BLaER1 treated with 17β-estradiol and CSF1 and Interleukin-3, amounts not matched to agents 10 nM and 100 nM (cell line): ENCODE measurements around the gene ST8SIA2.
A peak's percentile ranks its signal among the peaks of the same experiment; 100 is the strongest.

ENCODE experiments used
- H3K27ac ChIP-seq, 11 experiments: shearing (Covaris generic); formaldehyde crosslinking; 2 replicates each; pipeline ENCODE4 v1.8.1; 2022
- H3K27me3 ChIP-seq, 11 experiments: shearing (Covaris generic); formaldehyde crosslinking; 2 replicates each; pipeline ENCODE4 v1.8.1; 2022
- H3K36me3 ChIP-seq, 11 experiments: shearing (Covaris generic); formaldehyde crosslinking; 2 replicates each; pipeline ENCODE4 v1.8.1; 2022
- H3K4me1 ChIP-seq, 10 experiments: shearing (Covaris generic); formaldehyde crosslinking; 2 replicates each; pipeline ENCODE4 v1.8.1; 2022
- H3K4me2 ChIP-seq, 11 experiments: shearing (Covaris generic); formaldehyde crosslinking; 2 replicates each; pipeline ENCODE4 v1.8.1; 2022
- H3K4me3 ChIP-seq, 10 experiments: shearing (Covaris generic); formaldehyde crosslinking; 2 replicates each; pipeline ENCODE4 v1.8.1; 2022
- H3K9ac ChIP-seq, 11 experiments: shearing (Covaris generic); formaldehyde crosslinking; 2 replicates each; pipeline ENCODE4 v1.8.1; 2022
- H3K9me3 ChIP-seq, 11 experiments: shearing (Covaris generic); formaldehyde crosslinking; replicated peaks in 1 of 11; 2 replicates each; pipeline ENCODE4 v1.8.1; 2022
- H4K20me1 ChIP-seq, 11 experiments: shearing (Covaris generic); formaldehyde crosslinking; 2 replicates each; pipeline ENCODE4 v1.8.1; 2022
- Cebpa-rat ChIP-seq, 11 experiments: shearing (Covaris generic); IDR thresholded peaks; 2 replicates each; pipeline ENCODE4 v1.8.1; 2022

ST8SIA2 gene

DNA sequence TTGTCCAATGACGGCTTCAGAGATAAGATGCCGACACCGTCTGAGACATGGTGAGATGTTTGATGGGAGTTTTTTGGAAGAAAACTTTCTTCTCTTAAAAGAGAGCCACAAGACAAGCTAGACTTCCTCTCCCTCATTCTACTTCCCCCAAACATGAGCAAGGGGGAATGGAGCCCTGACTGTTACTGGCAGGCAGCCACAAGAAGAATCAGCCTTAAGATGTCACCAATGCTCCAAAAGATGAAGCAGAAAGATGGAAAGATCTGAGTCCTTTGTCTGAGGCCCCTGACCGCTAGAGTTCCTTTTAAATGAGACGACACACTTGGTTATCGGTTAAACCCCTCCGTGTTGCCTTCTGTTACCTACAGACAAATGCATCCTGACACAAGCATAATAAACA is 108.7 kb downstream of the ST8SIA2 start:
- peak overlapping the region in 2 of 11 experiments; percentile 34 to 63; a peak in 2 of 22 replicates for H3K4me2 ChIP-seq
- H3K9me3 ChIP-seq: peaks cover 5 to 15% (median 10%) of the 10 kb centered on the region in 11 experiments; a peak in 19 of 22 replicates
- H4K20me1 ChIP-seq: no peaks in the 10 kb centered on the region
- H3K27me3 ChIP-seq: no peaks in the 10 kb centered on the region
- H3K4me3 ChIP-seq: no peak overlapping the region
- TF ChIP-seq Cebpa-rat (IDR thresholded peaks at IDR 0.05): no peak
- no peaks in the 10 kb centered on the region for H3K36me3 ChIP-seq
- H3K9ac ChIP-seq: no peak overlapping the region
- peaks cover 0 to 14% (median 0%) of the 10 kb centered on the region in 10 experiments; a peak in 5 of 20 replicates for H3K4me1 ChIP-seq
- H3K27ac ChIP-seq: no peak overlapping the region

DNA sequence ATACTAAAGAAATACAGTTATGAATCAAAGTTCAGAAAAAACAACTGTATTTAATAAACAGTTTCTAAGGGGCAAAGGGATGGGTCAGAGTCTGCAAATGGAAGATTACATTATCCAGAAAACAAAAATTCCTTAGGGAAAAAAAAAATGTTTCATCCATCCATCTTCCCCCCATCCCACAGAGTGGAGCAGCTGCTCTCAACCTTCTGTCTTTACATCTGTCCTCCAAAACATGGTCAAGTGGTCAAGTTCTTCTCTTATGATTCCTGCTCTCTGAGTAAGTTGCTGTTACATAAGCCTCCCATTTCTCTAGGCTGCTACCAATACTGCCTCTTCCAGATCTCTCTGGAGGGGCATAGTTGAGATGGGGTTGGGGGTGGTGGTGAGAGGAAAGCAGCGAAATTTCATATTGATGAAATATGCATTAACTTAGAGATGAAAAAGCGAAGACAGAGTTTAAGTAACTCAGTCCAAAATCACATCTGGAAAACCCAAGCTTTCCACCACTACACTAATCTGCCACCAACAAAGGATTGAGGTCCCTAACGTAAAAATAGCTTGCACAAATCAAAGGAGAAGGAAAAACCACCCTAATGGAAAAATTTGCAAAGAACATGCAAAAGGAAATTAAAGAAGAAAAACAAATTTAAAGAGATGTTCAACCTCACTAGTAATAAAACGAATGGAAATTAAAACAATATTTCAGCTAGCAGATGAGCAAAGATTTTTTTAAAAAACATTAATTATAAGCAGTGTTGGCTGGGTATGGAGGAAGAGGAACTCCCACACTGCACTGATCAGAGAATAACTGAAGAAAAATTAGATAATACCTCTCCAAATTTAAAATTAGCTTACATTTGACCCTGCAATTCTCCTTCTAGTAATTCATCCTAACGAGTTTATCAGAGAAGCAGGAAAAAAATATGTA is 109.5 kb downstream of the ST8SIA2 start:
- peaks cover 11 to 20% (median 15%) of the 10 kb centered on the region in 11 experiments; a peak in 19 of 22 replicates for H3K9me3 ChIP-seq
- no peaks in the 10 kb centered on the region for H4K20me1 ChIP-seq
- no peak overlapping the region for H3K27ac ChIP-seq
- no peak for TF ChIP-seq Cebpa-rat (IDR thresholded peaks at IDR 0.05)
- no peaks in the 10 kb centered on the region for H3K27me3 ChIP-seq
- H3K4me2 ChIP-seq: no peak overlapping the region
- peaks cover 0 to 14% (median 0%) of the 10 kb centered on the region in 10 experiments; a peak in 5 of 20 replicates for H3K4me1 ChIP-seq
- no peak overlapping the region for H3K4me3 ChIP-seq
- H3K36me3 ChIP-seq: no peaks in the 10 kb centered on the region
- no peak overlapping the region for H3K9ac ChIP-seq

DNA sequence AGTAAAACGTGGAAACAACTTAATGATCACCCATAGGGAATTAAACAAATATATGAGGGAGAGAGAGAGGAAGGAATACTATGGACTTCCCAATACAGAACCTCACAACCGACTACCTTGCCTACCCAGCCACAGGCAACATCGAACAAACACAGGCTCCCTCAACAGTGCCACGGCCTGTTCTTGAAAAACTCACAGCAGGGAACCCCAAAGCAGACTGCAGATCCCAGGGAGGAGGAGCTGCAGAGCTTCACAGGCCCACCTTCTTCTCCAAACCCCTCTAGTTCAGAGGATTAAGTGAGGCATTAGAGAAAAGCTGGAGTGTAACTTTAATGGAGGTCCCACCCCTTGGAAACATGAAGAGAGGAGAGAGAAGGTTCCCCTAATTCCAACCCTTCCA is 110.2 kb downstream of the ST8SIA2 start:
- no peaks in the 10 kb centered on the region for H4K20me1 ChIP-seq
- H3K27ac ChIP-seq: no peak overlapping the region
- H3K27me3 ChIP-seq: no peaks in the 10 kb centered on the region
- no peak overlapping the region for H3K4me2 ChIP-seq
- no peak overlapping the region for H3K4me3 ChIP-seq
- peaks cover 11 to 20% (median 15%) of the 10 kb centered on the region in 11 experiments; a peak in 19 of 22 replicates for H3K9me3 ChIP-seq
- no peak overlapping the region for H3K9ac ChIP-seq
- H3K4me1 ChIP-seq: peaks cover 0 to 14% (median 0%) of the 10 kb centered on the region in 10 experiments; a peak in 5 of 20 replicates
- H3K36me3 ChIP-seq: no peaks in the 10 kb centered on the region
- TF ChIP-seq Cebpa-rat (IDR thresholded peaks at IDR 0.05): no peak

DNA sequence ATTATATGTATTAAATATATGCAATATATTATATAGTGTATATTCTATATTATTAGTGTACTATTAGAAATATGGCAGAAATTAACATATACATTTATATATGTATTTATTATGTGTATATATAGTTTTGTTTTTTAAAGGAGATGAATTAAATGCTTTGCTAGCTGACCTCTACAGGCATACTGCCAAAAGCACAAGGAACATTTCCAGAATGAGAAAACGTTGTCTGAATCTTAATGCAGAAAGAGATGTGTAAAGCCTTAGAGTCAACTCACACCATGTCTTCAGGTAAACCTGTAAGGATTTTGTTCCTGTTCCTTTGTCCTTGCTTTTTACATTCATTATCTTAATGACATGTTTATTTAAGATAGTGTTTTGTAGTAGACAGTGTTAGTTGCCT is 111.9 kb downstream of the ST8SIA2 start:
- H3K4me1 ChIP-seq: peaks cover 0 to 14% (median 0%) of the 10 kb centered on the region in 10 experiments; a peak in 5 of 20 replicates
- no peaks in the 10 kb centered on the region for H3K27me3 ChIP-seq
- H3K4me2 ChIP-seq: no peak overlapping the region
- H4K20me1 ChIP-seq: no peaks in the 10 kb centered on the region
- no peaks in the 10 kb centered on the region for H3K36me3 ChIP-seq
- TF ChIP-seq Cebpa-rat (IDR thresholded peaks at IDR 0.05): no peak
- no peak overlapping the region for H3K4me3 ChIP-seq
- no peak overlapping the region for H3K9ac ChIP-seq
- peaks cover 11 to 20% (median 15%) of the 10 kb centered on the region in 11 experiments; a peak in 19 of 22 replicates for H3K9me3 ChIP-seq
- H3K27ac ChIP-seq: no peak overlapping the region

DNA sequence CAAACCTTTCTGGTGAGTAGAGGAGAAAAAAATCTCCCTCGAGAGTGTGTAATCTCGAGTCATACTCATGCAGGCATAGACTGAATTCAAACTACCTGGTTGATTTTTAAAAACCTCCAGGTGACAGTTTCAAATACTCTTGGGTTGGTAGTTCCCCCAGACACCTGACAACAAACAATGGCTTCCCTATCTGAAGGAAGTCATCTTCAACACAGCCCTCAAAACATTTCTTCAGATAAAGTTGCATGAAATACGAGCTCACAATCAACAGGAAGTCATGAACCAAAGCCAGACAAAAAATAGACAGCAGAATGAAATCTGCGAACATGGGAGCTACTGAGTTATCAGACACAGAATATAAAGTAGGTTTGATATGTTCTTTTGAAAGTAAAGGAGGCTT is 112.8 kb downstream of the ST8SIA2 start:
- Histone ChIP-seq H3K27ac (no peak overlapping the region), H3K9me3 (peaks cover 11 to 26% (median 17%) of the 10 kb centered on the region in 11 experiments; a peak in 20 of 22 replicates)

DNA sequence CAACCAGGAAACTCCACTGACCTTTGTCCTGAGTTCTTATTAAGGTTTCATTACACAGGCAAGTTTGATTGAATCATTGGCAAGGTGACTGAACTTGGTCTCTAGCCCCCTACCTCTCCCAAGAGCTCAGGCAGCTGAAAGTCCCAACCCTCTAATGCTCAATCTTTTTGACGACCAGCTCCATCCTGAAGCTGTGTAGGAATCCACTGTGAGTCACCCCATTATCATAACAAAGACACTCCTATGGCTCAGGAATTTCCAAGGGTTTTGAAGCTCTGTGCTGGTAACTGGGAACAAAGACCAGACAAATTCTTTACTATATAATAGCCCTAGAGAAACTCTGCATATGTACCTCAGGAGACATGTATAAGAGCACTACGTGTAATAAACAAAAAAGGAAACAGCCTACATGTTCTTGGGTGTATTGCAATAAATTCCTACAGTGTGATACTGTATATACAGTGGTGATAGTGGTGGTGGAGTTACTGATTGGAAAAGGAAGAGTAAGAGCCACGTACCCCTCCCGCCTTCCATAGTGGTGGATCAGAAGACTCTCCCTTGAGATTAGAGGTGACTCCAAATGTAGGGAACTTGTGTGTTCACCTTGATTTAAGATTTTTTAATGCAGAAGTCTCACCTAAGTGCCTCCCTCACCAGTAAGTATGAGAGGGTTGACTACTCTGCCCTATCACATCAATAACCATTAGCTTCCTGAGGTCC is 116.6 kb downstream of the ST8SIA2 start:
- H3K27ac ChIP-seq: no peak overlapping the region
- TF ChIP-seq Cebpa-rat (IDR thresholded peaks at IDR 0.05): no peak
- no peak overlapping the region for H3K4me2 ChIP-seq
- H3K9ac ChIP-seq: no peak overlapping the region
- H3K4me1 ChIP-seq: no peaks in the 10 kb centered on the region
- no peak overlapping the region for H3K4me3 ChIP-seq
- H3K36me3 ChIP-seq: no peaks in the 10 kb centered on the region
- H3K9me3 ChIP-seq: peaks cover 11 to 36% (median 20%) of the 10 kb centered on the region in 11 experiments; a peak in 20 of 22 replicates
- no peaks in the 10 kb centered on the region for H3K27me3 ChIP-seq
- H4K20me1 ChIP-seq: no peaks in the 10 kb centered on the region

More for the DNA sequence above, 112.8 kb downstream of the ST8SIA2 start:
- H3K36me3 ChIP-seq: no peaks in the 10 kb centered on the region
- no peak for TF ChIP-seq Cebpa-rat (IDR thresholded peaks at IDR 0.05)
- peaks cover 0 to 13% (median 0%) of the 10 kb centered on the region in 10 experiments; a peak in 5 of 20 replicates for H3K4me1 ChIP-seq
- no peak overlapping the region for H3K4me3 ChIP-seq
- H3K27me3 ChIP-seq: no peaks in the 10 kb centered on the region
- H3K4me2 ChIP-seq: no peak overlapping the region
- H3K9ac ChIP-seq: no peak overlapping the region
- H4K20me1 ChIP-seq: no peaks in the 10 kb centered on the region
